ENCODE measurements around the gene AP3S2.
"Not testable (repeated sequence)": the region's sequence is repeated elsewhere in the genome, so short reads cannot be mapped to it uniquely, and the experiment has no call there.

AP3S2 gene

DNA sequence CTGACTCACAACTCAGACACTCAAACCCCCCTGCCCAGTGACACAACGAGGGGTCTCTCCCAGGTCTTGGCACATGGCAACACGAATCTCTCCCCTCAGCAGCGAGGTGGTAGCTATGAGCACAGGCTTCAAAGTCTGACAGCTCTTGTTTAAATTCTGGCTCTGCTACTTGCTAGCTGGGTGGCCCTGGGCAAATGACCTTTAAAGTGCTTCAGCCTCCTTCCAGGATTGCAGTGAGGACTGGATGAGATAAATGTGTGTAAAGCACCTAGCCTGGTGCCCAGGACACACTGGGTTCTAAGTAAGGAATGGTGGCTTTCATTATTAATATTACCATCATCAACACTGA lies 56.0 kb downstream of the AP3S2 start:
- peak overlapping the region; percentile 52 to 89 (median 69) for H3K4me2 ChIP-seq
- H3K9me3 ChIP-seq (replicated peaks in 1 of 11), result no peaks in the 10 kb centered on the region
- peaks cover 25 to 79% (median 38%) of the 10 kb centered on the region in 10 experiments for H3K4me1 ChIP-seq
- peak overlapping the region in 2 of 11 experiments; percentile 33 to 64; a peak in 2 of 22 replicates for H3K27ac ChIP-seq
- H3K36me3 ChIP-seq, result peaks cover 38 to 59% (median 42%) of the 10 kb centered on the region in 11 experiments
- no peak overlapping the region for H3K4me3 ChIP-seq
- peaks cover 0 to 82% (median 51%) of the 10 kb centered on the region in 11 experiments for H3K27me3 ChIP-seq
- 0 out of 22 replicates have a peak overlapping the region, but pooled peaks of 2 of the 11 experiments have one; percentile 10 to 36 for H3K9ac ChIP-seq
- peaks cover 30 to 92% (median 78%) of the 10 kb centered on the region in 11 experiments; a peak in 19 of 22 replicates for H4K20me1 ChIP-seq
- TF ChIP-seq Cebpa-rat (IDR thresholded peaks at IDR 0.05), result no peak

DNA sequence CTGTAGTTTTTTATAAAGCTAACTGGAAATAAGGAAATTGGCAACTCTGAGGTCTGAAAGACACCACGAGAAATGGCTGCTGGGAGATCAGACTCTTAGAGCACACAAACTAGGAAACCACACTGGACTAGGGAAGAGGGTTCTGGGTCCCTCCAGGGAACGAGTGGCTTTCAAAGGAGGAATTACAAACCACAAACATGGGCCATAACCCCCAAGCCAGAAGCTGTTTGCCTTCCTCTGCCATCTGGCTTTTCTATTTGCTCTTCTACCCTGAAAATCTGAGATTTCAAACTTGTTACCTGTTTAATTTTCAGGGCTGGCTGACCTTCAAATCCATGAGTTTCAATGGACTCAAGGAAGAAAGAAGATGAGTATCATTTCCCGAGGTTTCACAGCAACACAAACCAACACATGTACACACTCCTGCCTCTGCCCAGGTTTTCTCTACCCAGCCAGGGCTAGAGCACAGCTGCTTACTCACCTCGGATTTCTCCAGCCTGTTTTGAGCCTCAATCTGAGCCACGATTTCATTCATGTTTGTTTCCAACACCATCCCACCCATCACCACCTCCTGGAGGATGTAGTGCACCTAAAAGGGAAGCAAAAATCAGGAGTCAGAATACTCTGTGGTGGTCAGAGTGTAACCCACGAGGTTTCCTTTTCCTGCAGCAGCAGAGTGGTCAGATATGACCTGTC lies 56.5 kb downstream of the AP3S2 start:
- peak overlapping the region in 5 of 11 experiments; percentile 2 to 64 (median 33); a peak in 6 of 22 replicates for H3K27ac ChIP-seq
- H3K36me3 ChIP-seq, result peaks cover 39 to 61% (median 46%) of the 10 kb centered on the region in 11 experiments
- no peak overlapping the region; a peak in 1 of 20 replicates for H3K4me3 ChIP-seq
- H3K27me3 ChIP-seq, result peaks cover 0 to 81% (median 51%) of the 10 kb centered on the region in 11 experiments
- no peak for TF ChIP-seq Cebpa-rat (IDR thresholded peaks at IDR 0.05)
- H3K4me1 ChIP-seq, result peaks cover 25 to 79% (median 38%) of the 10 kb centered on the region in 10 experiments
- H3K9ac ChIP-seq, result peak overlapping the region in 3 of 11 experiments; percentile 10 to 48 (median 36); a peak in 4 of 22 replicates
- peak overlapping the region; percentile 52 to 89 (median 69) for H3K4me2 ChIP-seq
- no peaks in the 10 kb centered on the region for H3K9me3 ChIP-seq (replicated peaks in 1 of 11)
- peaks cover 30 to 88% (median 78%) of the 10 kb centered on the region in 11 experiments; a peak in 19 of 22 replicates for H4K20me1 ChIP-seq

DNA sequence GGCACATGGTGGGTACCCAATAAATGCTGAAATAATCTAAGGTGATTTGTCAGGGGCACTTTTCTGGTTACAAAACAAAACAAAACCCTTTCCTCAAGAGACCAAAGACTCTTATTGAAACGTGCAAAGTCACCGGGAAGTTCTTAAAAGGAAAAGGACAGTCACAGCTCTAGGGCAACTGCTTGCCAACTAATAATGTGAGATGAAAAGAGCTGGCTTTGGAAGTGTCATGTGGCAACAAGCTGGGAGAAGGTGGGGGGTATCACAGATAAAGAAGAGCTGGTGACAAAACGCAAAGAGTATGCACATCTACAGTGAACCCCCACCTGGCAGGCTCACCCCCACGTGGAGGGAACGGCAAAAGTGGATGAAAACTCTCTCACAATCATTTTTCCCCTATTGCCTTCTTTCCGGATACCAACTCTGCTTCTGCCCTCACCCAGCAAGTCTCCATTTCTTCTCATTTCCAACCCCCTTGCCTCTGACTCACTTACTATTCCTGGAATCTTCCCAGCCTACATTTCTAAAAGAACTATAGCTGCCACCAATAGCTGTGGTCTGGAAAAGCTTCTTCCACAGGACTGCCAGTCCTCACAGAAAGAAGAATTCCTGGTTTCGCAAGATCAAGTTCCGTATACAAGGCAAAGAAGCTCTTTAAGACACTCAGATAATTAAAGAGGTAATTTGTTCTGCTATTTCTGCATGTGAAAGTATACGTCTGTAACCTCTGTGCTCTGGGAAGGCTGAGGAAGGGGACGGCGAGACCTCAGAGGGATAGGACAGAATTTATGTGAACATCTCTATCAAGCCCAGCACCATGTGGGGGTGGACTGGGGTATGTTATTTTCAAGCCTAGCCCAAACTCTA lies 57.3 kb downstream of the AP3S2 start:
- H3K27me3 ChIP-seq, result peaks cover 0 to 75% (median 51%) of the 10 kb centered on the region in 11 experiments; a peak in 20 of 22 replicates
- H3K27ac ChIP-seq, result peak overlapping the region in 5 of 11 experiments; percentile 2 to 64 (median 33); a peak in 5 of 22 replicates
- H3K4me2 ChIP-seq, result peak overlapping the region; percentile 52 to 89 (median 69)
- H3K9me3 ChIP-seq (replicated peaks in 1 of 11), result no peaks in the 10 kb centered on the region
- H3K4me1 ChIP-seq, result peaks cover 26 to 72% (median 39%) of the 10 kb centered on the region in 10 experiments
- H4K20me1 ChIP-seq, result peaks cover 30 to 83% (median 77%) of the 10 kb centered on the region in 11 experiments; a peak in 19 of 22 replicates
- H3K4me3 ChIP-seq, result no peak overlapping the region; a peak in 1 of 20 replicates
- H3K9ac ChIP-seq, result peak overlapping the region in 3 of 11 experiments; percentile 10 to 48 (median 36); a peak in 4 of 22 replicates
- TF ChIP-seq Cebpa-rat (IDR thresholded peaks at IDR 0.05), result peak in 2 of 11 experiments; percentile 7 to 27; a peak in 1 of 22 replicates
- peaks cover 38 to 67% (median 48%) of the 10 kb centered on the region in 11 experiments for H3K36me3 ChIP-seq

DNA sequence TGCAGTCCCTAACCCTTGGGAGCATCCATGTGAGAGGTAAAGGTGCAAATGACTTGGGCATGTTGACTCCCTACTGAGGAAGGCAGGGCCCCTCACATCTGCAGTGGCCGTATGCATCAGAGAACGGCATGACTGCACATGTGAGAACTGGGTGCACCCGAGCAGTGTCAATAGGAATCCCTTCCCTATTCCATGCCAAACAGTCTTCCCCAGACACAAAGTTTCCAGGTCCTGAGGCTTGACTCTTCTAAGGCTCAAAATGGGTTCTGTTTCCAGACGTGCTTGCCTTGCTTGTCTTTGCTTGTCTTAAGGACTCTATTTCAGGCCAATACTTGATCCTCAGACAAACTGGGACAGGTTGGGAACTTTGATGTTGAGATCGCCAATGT lies 58.6 kb downstream of the AP3S2 start:
- Histone ChIP-seq H3K27me3 (peaks cover 0 to 62% (median 46%) of the 10 kb centered on the region in 11 experiments; a peak in 20 of 22 replicates), H3K9me3 (replicated peaks in 1 of 11) (no peaks in the 10 kb centered on the region), H3K4me2 (peak overlapping the region in 3 of 11 experiments; percentile 39 to 75 (median 69); a peak in 4 of 22 replicates), H3K36me3 (peaks cover 35 to 59% (median 44%) of the 10 kb centered on the region in 11 experiments), H3K27ac (no peak overlapping the region), H3K4me1 (peaks cover 32 to 73% (median 42%) of the 10 kb centered on the region in 10 experiments), H4K20me1 (peaks cover 30 to 79% (median 68%) of the 10 kb centered on the region in 11 experiments; a peak in 19 of 22 replicates), H3K9ac (no peak overlapping the region), H3K4me3 (no peak overlapping the region)
- TF ChIP-seq Cebpa-rat (IDR thresholded peaks at IDR 0.05), result no peak

DNA sequence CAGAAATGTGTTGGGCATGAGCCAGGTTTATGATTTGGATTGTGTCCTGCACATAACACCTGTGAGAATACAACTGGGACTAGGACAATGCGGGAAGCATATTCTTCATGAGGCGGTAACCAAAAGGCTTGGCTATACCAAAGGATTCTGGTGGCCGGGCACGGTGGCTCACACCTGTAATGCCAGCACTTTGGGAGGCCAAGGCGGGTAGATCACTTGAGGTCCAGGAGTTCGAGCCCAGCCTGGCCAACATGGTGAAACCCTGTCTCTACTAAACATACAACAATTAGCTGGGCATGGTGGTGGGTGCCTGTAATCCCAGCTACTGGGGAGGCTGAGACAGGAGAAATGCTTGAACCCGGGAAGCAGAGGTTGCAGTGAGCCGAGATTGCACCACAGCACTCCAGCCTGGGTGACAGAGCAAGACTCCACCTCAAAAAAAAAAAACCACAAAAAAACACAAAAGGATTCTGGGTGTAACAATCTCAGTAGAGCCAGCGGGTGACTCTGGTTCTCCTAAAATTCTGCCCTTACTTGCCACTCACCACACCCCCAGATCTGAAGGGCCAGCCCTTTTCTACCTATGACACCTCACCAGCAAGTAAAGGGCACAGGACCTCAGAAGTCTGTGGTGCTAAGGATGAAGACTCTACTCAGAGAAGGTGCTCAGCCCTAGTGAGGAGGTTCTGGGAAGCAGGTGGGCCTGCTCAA lies 59.2 kb downstream of the AP3S2 start:
- Histone ChIP-seq H3K4me1 (peaks cover 32 to 74% (median 39%) of the 10 kb centered on the region in 10 experiments), H3K27me3 (peaks cover 0 to 60% (median 41%) of the 10 kb centered on the region in 11 experiments; a peak in 20 of 22 replicates), H4K20me1 (peaks cover 30 to 79% (median 67%) of the 10 kb centered on the region in 11 experiments; a peak in 19 of 22 replicates), H3K36me3 (peaks cover 35 to 55% (median 41%) of the 10 kb centered on the region in 11 experiments), H3K4me2 (peak overlapping the region in 3 of 11 experiments; percentile 39 to 75 (median 69); a peak in 3 of 22 replicates)
- not testable (repeated sequence) for H3K27ac ChIP-seq; H3K9me3 ChIP-seq (replicated peaks in 1 of 11); H3K9ac ChIP-seq; H3K4me3 ChIP-seq

DNA sequence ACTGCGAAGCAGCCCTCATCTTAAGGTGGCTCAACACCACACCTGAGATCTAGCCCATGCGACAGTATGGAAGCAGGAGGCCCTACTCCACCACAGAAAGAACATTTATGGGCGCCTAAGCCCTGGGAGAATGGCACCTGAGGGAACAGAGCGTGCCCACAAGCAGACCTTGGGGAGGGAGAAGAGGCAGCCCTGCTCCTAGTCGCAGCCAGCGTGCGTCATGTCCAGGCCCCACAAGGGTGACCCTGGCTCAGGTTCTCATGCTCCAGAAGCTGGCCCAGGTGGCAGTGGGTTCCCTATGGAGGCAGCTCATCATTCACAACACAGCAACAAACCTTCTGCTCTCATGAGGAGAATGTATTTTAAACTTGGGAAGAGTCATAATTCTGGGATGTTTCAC lies 59.8 kb downstream of the AP3S2 start:
- Histone ChIP-seq H3K36me3 (peaks cover 35 to 55% (median 41%) of the 10 kb centered on the region in 11 experiments), H3K27me3 (peaks cover 0 to 54% (median 36%) of the 10 kb centered on the region in 11 experiments; a peak in 20 of 22 replicates), H3K4me2 (no peak overlapping the region), H3K9ac (no peak overlapping the region), H3K9me3 (replicated peaks in 1 of 11) (no peaks in the 10 kb centered on the region), H3K4me3 (no peak overlapping the region), H3K4me1 (peaks cover 32 to 74% (median 36%) of the 10 kb centered on the region in 10 experiments), H4K20me1 (peaks cover 30 to 76% (median 65%) of the 10 kb centered on the region in 11 experiments; a peak in 19 of 22 replicates), H3K27ac (no peak overlapping the region)
- no peak for TF ChIP-seq Cebpa-rat (IDR thresholded peaks at IDR 0.05)

DNA sequence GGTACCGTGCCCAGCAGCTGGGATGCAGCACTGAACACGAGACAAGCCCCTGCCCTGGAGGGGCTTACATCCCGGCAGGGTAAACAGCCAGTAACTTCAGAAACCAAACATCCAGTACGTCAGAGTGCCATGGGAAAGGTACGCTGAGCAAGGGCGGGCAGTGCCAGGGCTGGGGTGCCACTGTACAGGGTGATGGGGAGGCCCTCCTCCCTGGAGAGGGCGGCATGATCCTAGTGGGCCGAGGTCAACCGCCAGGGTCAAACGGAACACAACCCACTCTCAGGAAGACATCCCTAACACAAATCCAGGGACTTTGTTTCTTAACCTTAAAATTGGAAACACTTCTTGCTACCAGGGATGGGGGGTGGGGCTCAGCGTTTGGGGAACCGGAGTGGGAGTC lies 63.2 kb downstream of the AP3S2 start:
- Histone ChIP-seq H3K4me3 (no peak overlapping the region), H3K9ac (no peak overlapping the region)

More for the DNA sequence above, 63.2 kb downstream of the AP3S2 start:
- Histone ChIP-seq H3K36me3 (peaks cover 27 to 45% (median 32%) of the 10 kb centered on the region in 11 experiments), H3K4me2 (peak overlapping the region in 3 of 11 experiments; percentile 41 to 56 (median 51); a peak in 7 of 22 replicates), H3K9me3 (replicated peaks in 1 of 11) (no peaks in the 10 kb centered on the region), H3K27ac (no peak overlapping the region), H4K20me1 (peaks cover 5 to 52% (median 31%) of the 10 kb centered on the region in 11 experiments; a peak in 19 of 22 replicates), H3K4me1 (peaks cover 8 to 71% (median 12%) of the 10 kb centered on the region in 10 experiments; a peak in 19 of 20 replicates), H3K27me3 (peaks cover 3 to 33% (median 19%) of the 10 kb centered on the region in 11 experiments; a peak in 17 of 22 replicates)
- TF ChIP-seq Cebpa-rat (IDR thresholded peaks at IDR 0.05), result no peak
